GM21423 (cell line): ENCODE measurements around the gene STRN3.
"Not testable (repeated sequence)": the region's sequence is repeated elsewhere in the genome, so short reads cannot be mapped to it uniquely, and the experiment has no call there.

Experiments
- ATAC-seq: cut with Tn5 transposase; IDR thresholded peaks from one replicate; pipeline ENCODE4 v1.9.1; 2021; ENCODE audit warnings: mild to moderate bottlenecking, moderate library complexity; ENCODE audit not compliant: unreplicated experiment

The STRN3 gene, protein sequence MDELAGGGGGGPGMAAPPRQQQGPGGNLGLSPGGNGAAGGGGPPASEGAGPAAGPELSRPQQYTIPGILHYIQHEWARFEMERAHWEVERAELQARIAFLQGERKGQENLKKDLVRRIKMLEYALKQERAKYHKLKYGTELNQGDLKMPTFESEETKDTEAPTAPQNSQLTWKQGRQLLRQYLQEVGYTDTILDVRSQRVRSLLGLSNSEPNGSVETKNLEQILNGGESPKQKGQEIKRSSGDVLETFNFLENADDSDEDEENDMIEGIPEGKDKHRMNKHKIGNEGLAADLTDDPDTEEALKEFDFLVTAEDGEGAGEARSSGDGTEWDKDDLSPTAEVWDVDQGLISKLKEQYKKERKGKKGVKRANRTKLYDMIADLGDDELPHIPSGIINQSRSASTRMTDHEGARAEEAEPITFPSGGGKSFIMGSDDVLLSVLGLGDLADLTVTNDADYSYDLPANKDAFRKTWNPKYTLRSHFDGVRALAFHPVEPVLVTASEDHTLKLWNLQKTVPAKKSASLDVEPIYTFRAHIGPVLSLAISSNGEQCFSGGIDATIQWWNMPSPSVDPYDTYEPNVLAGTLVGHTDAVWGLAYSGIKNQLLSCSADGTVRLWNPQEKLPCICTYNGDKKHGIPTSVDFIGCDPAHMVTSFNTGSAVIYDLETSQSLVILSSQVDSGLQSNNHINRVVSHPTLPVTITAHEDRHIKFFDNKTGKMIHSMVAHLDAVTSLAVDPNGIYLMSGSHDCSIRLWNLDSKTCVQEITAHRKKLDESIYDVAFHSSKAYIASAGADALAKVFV

DNA sequence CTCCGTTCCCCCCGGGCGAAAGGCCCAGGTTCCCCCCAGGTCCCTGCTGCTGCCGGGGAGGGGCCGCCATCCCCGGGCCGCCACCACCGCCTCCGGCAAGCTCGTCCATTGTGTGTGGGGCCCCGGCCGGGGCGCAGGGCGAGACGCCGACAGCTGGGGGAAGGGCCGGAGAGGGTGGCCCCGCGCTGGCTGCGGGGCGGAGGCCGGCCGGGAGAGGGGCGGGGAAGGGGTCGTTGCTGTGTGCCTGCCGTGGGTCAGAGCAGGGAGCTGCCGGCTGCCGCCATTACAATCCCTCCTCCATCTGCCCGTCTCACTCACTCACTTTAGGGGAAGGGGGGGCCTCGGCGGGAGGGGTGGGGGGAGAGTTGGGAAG lies at the start of gene STRN3:
Gene STRN3, minus strand, starts transcription at position 303 of the 373 bp plus-strand sequence. Its CDS starts 194 bp downstream, at position 109.
- no peak for ATAC-seq

DNA sequence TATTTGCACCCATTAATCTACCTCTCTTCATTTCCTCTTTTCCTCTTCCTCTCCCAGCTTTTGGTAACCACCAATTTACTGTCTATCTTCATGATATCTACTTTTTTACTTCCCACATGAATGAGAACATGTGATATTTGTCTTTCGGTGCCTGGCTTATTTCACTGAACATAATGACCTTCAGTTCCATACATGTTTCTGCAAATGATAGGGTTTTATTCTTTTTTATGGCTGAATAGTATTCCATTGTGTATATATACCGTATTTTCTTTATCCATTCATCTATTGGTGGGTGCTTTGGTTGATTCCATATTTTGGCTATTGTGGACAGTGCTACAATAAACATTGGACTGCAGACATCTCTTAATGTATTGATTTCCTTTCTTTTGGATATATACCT lies 49.0 kb upstream of the STRN3 start:
- ATAC-seq, result no peak

DNA sequence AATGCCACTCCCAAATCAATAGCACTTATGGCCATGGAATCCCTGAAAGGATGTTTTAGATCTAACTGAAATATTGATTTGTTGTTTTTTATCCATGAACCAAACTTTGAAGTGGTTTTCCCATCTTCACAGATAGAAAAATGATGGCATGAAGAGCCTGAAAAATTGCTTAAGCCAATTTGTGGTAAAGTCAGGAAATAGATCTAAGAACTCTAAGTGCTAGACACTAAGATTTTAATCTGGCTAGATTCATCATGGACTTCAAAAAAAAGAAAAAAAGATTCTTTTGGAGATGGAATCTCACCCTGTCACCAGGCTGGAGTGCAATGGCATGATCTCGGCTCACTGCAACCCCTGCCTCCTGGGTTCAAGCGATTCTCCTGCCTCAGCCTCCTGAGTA lies 45.0 kb upstream of the STRN3 start:
- ATAC-seq, result no peak

DNA sequence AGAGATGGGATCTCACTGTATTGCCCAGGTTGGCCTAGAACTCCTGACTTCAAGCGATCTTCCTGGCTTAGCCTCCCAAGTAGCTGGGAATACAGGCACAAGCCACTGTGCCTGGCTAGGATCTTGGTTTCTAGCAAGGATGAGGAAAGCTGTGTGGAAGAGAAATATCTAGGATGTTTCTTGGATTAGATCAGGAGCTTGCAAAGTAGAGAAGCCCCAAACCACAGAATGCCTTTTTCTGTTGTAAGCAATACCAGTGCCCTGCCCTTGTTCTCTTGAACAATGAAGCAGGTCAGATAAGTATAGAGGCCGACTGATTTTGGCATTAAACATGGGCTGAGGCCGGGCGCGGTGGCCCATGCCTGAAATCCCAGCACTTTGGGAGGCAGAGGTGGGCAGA lies 44.3 kb upstream of the STRN3 start:
- no peak for ATAC-seq

DNA sequence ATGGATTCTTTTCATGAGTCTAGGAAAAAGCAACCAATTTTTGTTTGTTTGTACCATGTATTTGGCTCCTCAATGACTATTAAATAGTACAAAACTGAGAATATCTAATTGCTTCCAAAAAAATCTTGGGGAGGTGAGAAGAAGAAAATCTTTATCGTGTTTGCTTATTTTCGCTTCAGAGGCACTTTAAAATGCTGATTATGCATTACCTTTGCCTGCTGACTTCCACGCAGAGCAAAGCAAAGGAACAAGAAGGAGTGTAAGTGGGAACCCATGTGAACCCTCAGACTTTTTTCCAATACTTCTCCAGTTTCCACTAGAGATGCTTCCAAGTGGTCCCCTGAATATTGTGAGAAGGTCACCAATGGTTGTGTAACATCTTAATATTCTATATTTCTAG lies 43.2 kb upstream of the STRN3 start:
- no peak for ATAC-seq

DNA sequence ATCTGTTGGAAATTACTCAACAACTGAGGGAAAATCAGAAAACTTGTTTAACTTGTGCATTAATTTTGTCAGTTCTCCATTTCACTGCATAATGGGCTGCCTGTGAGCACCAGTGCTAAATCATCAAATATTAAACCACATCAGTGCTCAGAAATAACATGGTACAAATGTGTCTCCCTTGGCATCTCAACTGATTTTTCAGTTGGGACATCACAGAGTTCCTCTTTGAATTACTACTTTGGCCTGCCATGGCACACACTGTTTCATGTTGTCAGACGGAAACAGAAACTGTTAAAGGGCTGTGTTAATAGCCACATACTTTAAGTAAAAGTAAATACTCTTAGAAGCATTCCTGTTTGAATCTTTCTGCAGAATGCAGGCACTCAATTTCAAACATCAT lies 42.1 kb upstream of the STRN3 start:
- no peak for ATAC-seq

DNA sequence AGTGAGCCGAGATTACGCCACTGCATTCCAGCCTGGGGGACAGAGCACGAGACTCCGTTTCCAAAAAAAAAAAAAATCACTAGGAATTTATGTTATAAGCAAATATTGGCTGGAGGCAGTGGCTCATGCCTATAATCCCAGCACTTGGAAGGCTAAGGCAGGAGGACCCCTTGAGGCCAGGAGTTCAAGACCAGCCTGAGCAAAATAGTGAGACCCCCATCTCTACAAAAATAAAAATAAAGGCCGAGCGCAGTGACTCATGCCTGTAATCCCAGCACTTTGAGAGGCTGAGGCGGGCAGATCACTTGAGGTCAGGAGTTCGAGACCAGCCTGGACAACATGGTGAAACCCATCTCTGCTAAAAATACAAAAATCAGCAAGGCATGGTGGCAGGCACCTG lies 36.7 kb upstream of the STRN3 start:
- ATAC-seq, result not testable (repeated sequence)

DNA sequence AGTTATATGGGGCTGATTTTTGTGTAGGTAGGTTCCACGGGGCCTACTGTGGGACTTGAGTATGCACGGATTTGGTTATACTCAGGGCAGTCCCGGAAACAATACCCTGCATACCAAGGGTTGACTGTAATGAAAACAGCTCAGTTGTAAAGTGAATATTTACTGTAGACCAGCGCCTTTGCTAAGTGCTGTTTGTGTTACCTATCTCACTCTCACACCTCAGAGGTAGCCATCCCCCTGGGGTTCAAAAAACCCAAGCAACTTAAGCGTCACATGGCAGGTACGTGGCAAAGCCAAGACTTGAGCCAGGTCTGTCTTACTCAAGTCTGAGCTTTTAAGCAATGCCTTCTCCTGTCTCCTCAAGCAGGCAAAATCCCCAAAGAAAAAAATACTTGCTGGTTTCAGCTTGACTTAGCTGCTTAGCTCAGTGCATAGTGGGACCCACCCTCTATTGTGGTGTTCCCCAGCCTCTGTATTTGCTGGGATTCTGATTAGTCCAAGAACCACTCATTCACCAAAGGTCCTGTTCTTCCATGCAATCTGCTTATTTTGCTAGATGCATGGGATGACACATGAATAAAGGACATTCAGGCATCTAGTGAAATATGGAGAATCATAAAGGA lies 34.2 kb upstream of the STRN3 start:
- no peak for ATAC-seq

DNA sequence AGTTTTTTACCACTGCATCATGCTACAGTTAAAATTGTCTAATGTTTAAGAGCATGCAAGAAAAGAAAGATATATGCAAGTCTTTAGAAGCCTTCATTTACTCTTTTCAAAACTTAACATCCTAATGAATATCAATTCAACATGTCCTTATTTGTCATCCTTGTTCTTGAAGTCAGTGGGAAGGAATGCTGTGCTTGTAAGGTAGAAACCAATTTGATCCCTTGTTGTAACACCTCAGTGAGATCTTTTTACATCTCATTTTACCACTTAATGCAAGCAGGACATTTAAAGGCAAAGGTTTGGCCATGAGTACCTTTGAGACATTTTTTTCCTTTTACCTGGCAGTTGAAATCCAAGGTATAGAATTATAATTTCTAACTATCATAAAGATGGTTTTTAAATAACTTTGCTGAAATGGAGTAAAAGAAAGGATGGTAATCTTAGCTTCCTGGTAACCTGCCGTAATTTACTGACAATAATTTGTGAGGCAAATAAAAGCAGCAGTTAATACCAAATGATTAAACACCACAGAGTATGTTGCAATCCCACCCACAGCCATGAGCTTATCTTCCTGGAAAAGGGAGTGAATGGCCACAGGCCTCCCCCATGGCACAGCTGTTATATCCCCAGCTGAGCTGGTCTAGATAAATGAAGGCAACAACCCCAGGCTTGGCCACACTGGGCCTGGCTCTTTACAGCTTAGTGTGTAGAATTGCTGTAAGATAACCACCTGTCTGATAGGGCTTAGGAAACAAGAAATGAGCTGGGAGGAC lies 33.2 kb upstream of the STRN3 start:
- no peak for ATAC-seq

DNA sequence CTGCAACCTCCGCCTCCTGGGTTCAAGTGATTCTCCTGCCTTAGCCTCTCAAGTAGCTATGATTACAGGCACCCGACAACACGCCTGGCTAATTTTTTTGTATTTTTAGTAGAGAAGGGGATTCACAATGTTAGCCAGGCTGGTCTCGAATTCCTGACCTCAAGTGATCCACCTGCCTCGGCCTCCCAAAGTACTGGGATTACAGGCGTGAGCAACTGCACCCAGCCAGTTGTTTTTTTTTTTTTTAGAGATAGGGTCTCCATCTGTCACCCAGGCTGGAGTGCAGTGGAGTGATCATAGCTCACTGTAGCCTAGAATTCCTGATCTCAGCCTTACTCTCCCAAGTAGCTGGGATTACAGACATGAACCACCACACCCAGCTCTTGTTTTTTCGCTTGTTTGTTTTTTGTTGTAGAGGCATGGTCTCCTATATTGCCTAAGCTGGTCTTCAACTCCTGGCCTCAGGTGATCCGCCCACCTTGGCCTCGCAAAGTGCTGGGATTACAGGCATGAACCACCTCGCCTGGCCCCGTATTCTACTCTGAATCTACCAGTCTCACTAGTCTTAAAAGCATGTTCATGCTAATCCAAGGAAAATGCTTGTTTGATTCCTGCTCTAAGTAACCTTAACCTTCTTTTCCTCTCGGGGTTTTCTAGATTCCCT lies 31.7 kb upstream of the STRN3 start:
- ATAC-seq, result no peak

DNA sequence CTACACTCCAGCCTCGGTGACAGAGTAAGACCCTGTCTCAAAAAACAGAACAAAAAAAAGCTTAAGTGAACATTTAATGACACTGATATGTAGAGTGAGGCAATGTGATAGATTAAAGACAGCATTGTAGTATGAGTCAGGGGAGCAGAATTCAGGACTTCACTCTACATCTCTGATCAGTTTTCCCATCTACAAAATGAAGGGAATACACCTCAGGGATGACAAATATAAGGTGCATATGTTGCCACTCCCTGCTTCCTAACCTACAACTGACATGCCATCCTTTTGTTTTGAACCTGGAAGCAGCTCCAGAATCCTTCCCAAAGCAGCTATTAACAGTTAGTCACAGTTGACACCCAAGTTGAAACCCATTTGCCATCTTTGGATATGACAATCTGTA lies 30.9 kb upstream of the STRN3 start:
- ATAC-seq, result no peak

DNA sequence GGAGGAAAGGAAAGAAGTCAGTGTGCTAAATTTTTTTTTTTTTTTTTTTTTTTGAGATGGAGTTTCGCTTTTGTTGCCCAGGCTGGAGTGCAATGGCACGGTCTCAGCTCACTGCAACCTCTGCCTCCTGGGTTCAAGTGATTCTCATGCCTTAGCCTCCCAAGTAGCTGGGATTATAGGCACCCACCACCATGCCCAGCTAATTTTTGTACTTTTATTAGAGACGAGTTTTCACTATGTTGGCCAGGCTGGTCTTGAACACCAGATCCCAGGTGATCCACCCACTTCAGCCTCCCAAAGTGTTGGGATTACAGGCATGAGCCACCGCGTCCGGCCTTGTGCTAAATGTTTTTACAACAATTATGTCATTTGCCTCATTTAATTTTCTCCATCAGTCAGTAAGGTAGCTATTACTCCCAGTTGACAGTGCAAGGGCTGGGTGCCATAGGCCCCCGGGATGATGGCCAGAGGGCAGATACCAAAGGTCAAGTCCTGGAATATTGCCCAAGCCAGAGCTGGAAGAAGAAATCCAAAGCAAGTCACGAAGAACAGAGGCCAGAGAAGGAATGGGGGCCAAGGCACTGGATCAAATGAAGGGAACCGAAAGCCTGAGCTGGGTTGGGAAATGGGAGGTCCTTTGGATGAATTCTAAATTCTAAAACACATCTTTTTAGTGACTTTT lies 26.9 kb upstream of the STRN3 start:
- ATAC-seq, result not testable (repeated sequence)

DNA sequence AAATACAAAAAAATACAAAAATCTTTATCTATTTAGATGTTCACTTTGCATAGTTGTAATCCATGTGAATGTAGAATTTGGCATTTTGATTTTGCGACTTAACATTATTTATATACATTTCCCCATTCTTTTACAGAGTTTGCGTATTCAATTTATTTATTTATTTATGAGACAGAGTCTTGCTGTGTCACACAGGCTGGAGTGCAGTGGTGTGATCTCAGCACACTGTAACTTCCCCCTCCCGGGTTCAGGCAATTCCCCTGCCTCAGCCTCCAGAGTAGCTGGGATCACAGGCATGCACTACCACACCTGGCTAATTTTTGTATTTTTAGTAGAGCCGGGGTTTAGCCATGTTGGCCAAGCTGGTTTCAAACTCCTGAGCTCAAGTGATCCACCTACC lies 25.3 kb upstream of the STRN3 start:
- no peak for ATAC-seq

DNA sequence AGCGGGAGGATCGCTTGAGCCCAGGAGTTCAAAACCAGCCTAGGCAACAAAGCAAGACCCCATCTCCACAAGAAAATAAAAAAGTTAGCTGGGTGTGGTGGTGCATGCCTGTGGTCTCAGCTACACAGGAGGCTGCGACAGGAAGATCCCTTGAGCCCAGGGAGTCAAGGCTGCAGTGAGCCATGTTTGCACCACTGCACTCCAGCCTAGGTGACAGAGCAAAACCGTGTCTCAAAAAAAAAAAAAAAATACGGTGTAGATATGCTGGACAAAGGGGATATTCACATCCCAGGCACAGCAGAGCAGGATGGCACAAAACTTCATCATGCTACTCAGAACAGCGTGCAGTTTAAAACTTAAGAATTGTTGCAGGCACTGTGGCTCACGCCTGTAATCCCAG lies 24.8 kb upstream of the STRN3 start:
- ATAC-seq, result no peak

DNA sequence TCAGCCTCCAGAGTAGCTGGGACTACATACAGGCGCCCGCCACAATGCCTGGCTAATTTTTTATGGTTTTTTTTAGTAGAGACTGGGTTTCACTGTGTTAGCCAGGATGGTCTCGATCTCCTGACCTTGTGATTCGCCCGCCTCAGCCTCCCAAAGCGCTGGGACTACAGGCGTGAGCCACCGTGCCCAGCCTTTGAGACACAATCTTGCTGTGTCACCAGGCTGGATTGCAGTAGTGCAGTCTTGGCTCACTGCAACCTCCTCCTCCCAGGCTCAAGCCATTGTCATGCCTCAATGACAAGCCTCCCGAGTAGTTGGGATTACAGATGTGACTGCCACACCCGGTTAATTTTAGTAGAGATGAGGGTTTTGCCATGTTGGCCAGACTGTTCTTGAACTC lies 21.3 kb upstream of the STRN3 start:
- ATAC-seq, result no peak

DNA sequence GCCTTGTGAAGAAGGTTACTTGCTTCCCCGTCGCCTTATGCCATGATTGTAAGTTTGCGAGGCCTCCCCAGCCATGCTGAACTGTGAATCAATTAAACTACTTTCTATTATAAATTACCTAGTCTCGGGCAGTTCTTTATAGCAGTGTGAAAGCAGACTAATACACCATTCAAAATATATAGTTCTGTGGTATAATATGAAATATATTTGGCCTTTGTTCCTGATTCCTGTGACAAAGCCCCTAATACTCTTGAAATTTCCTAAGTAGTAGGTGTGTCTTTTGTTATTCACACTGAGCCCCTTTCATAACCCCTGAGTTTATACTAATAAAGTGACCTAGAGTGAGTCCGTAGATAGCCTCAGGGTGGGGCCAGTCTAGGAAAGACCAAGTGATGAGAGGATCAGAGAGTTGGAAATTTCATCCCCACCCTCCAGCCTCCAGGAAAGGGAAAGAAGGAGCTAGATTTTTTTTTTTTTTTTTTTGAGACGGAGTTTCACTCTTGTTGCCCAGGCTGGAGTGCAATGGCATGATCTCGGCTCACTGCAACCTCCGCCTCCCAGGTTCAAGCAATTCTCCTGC lies 19.4 kb upstream of the STRN3 start:
- ATAC-seq, result no peak

DNA sequence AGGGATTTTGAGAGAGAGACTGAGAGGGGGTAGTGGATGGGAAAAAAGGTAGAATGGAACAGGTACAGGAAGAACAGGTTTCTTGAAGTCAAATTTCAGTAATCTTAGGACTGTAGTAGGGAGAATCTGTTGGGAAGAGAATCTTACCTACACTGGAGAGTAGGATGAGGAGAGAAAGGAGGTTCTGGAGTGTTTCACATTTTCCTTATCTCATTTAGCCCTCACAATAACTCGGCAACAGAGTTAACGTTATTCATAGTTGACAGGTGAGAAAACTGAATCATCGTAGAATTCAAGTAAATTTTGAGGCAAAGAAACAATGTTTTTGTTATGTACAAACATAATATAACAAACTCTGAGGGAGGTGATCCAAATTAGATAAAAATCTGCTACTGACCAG lies 17.2 kb upstream of the STRN3 start:
- ATAC-seq, result no peak

DNA sequence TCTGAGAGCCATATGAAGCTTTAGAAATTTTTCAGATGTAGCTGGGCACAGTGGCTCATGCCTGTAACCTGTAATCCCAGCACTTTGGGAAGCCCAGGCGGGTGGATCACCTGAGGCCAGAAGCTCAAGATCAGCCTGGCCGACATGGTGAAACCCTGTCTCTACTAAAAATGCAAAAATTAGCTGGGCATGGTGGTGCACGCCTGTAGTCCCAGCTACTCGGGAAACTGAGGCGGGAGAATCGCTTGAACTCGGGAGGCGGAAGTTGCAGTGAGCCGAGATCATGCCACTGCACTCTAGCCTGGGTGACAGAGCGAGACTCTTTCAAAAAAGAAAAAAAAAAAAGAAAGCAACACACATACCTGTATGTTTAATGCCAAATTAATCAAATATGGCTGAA lies 16.7 kb upstream of the STRN3 start:
- not testable (repeated sequence) for ATAC-seq

DNA sequence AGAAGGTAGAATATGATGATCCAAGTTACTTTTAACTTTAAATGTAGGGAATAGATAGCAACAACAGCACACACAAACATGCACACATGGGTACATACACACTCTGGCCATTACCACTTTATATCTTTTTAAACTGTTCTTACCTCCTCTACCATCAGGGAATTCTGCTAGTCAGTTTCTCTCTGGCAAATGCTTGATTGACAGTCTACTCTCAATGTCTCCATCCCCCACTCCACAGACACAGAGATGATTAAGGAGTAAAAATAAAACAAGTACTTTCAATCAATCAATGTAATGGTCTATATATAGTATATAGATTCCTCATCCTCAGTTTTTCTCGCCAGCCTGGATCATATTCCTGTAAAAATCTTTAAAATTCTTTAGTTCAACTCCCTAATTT lies 16.1 kb upstream of the STRN3 start:
- no peak for ATAC-seq
